A673 (cell line): ENCODE measurements around the gene XPNPEP3. TPM values are rescaled to one million over a fixed set of nuclear protein-coding genes. Genes with fewer than 3 reads are reported as not detected.

Experiments
- BruUV-seq: library from RNA; stranded (reverse); fragments of 400-500 nt; replicated peaks from 2 replicates; lab custom pipeline; 2021; lab: Mats Ljungman, UMichigan
- CTCF ChIA-PET: fragments of 300-600 bp; sonication (Branson Sonifier 250); formaldehyde crosslinking; loops from one replicate; lab custom pipeline; 2022; ENCODE audit warnings: antibody characterized with exemption; lab: Charles Lee
- POLR2A ChIA-PET: fragments of 300-600 bp; sonication (Branson Sonifier 250); formaldehyde crosslinking; loops from one replicate; lab custom pipeline; 2022; ENCODE audit warnings: antibody characterized with exemption; ENCODE audit not compliant: low non-redundant PET; lab: Charles Lee
- DNase-seq: peaks from one replicate; pipeline ENCODE4 v3.0.0-alpha.2; 2015; ENCODE audit warnings: low spot score
- H3K27ac ChIP-seq: fragments of 200-600 bp; sonication (generic); 2 replicates; pipeline ENCODE4 v1.5.1; 2016; ENCODE audit warnings: mixed run types, low read depth, mild to moderate bottlenecking, mixed read lengths, antibody characterized with exemption, low read length; ENCODE audit not compliant: poor library complexity, severe bottlenecking
- H3K27me3 ChIP-seq: fragments of 200-600 bp; sonication (generic); replicated peaks from 2 replicates; pipeline ENCODE4 v1.6.1; 2017; ENCODE audit warnings: mixed run types, low read depth, mild to moderate bottlenecking, mixed read lengths, antibody characterized with exemption, low read length; ENCODE audit not compliant: insufficient read depth, poor library complexity
- H3K36me3 ChIP-seq: fragments of 200-600 bp; sonication (generic); 2 replicates; pipeline ENCODE4 v1.6.1; 2016; ENCODE audit warnings: mixed run types, mild to moderate bottlenecking, mixed read lengths, antibody characterized with exemption, low read length; ENCODE audit not compliant: insufficient read depth, poor library complexity, severe bottlenecking
- H3K4me1 ChIP-seq: fragments of 200-600 bp; sonication (generic); 2 replicates; pipeline ENCODE4 v1.6.1; 2017; ENCODE audit warnings: mixed run types, mild to moderate bottlenecking, mixed read lengths, antibody characterized with exemption, low read length; ENCODE audit not compliant: insufficient read depth, poor library complexity, severe bottlenecking
- H3K4me3 ChIP-seq: fragments of 200-600 bp; sonication (generic); 2 replicates; pipeline ENCODE4 v1.5.1; 2016; ENCODE audit warnings: low read depth, mixed run types, mild to moderate bottlenecking, mixed read lengths, low read length; ENCODE audit not compliant: poor library complexity, severe bottlenecking
- H3K9me3 ChIP-seq: fragments of 200-600 bp; sonication (generic); 2 replicates; pipeline ENCODE4 v1.6.1; 2016; ENCODE audit warnings: mixed run types, low read depth, mild to moderate bottlenecking, mixed read lengths, antibody characterized with exemption, low read length; ENCODE audit not compliant: poor library complexity, severe bottlenecking
- CTCF ChIP-seq: fragments of 300-800, 200-600 bp; sonication (generic); conservative IDR thresholded peaks from 2 replicates; pipeline ENCODE4 v1.5.1; 2017; ENCODE audit warnings: low read depth, mild to moderate bottlenecking, antibody characterized with exemption, low read length, moderate library complexity, mixed read lengths
- EZH2 ChIP-seq: fragments of 200-600 bp; sonication (generic); IDR thresholded peaks from 2 replicates; pipeline ENCODE4 v1.6.1; 2017; ENCODE audit warnings: borderline replicate concordance, low read depth, mild to moderate bottlenecking, mixed read lengths, antibody characterized with exemption, low read length; ENCODE audit not compliant: poor library complexity, severe bottlenecking
- intact Hi-C: fragments of 100-400 bp; cut with micrococcal nuclease; formaldehyde crosslinking; loops from one replicate; pipeline ENCODE4 v1.10.0; 2022; ENCODE audit not compliant: unreplicated experiment
- total RNA-seq: library from RNA; stranded (reverse); gene quantifications from 2 replicates; pipeline ENCODE4 v1.2.3, GENCODE V29; 2021

The XPNPEP3 gene
- total RNA-seq, 1 experiment from 2014 or later: 31.3 TPM

GRCh38 chr22:40953471-40953870 is 96.5 kb downstream of the XPNPEP3 start:
- intact Hi-C loops: no loop called here
- Histone ChIP-seq H3K9me3 (no peaks in the 10 kb centered on the region), H3K4me3 (peak overlapping the region; percentile 91), H3K4me1 (peaks cover 16% of the 10 kb centered on the region), H3K27me3 (no peaks in the 10 kb centered on the region), H3K27ac (peak overlapping the region; percentile 96), H3K36me3 (peaks cover 37% of the 10 kb centered on the region)
- ChIA-PET POLR2A (no interaction called here), CTCF (no interaction called here)
- no peak for DNase-seq
- BruUV-seq: no TSS peak
- TF ChIP-seq EZH2 (no peak), CTCF (no peak)

GRCh38 chr22:40954113-40954512 is 97.2 kb downstream of the XPNPEP3 start:
- Histone ChIP-seq H3K27me3 (no peaks in the 10 kb centered on the region), H3K9me3 (no peaks in the 10 kb centered on the region), H3K36me3 (peaks cover 39% of the 10 kb centered on the region), H3K4me3 (no peak overlapping the region), H3K27ac (no peak overlapping the region), H3K4me1 (peaks cover 16% of the 10 kb centered on the region)
- intact Hi-C loops: no loop called here
- no peak for DNase-seq
- BruUV-seq: no TSS peak
- TF ChIP-seq EZH2 (no peak), CTCF (no peak)
- CTCF ChIA-PET: no interaction called here
- POLR2A ChIA-PET: no interaction called here

GRCh38 chr22:40955571-40955970 is 98.6 kb downstream of the XPNPEP3 start:
- DNase-seq: no peak
- TF ChIP-seq EZH2: no peak
- TF ChIP-seq CTCF: no peak
- Histone ChIP-seq H3K9me3 (no peaks in the 10 kb centered on the region), H3K4me3 (no peak overlapping the region), H3K27me3 (no peaks in the 10 kb centered on the region), H3K27ac (peak overlapping the region; percentile 20), H3K36me3 (peaks cover 39% of the 10 kb centered on the region), H3K4me1 (peaks cover 16% of the 10 kb centered on the region)
- intact Hi-C loops: no loop called here
- CTCF ChIA-PET: interaction anchor here (0.5 kb wide), 1 partner anchor 1111 kb away, joined by 3 read pairs; no protein-coding TSS in a partner anchor
- no TSS peak for BruUV-seq
- POLR2A ChIA-PET: interaction anchor here (0.5 kb wide), 1 partner anchor 287 kb away, joined by 3 read pairs; no protein-coding TSS in a partner anchor
